Activated CD4-positive, alpha-beta T cell treated with anti-CD3 and anti-CD28 coated beads, Interleukin-10, Interleukin-2, amounts not matched to agents 100 ng/mL and 50 ng/mL, durations not matched to agents 16 hours and 8 hours (primary cell): ENCODE results near the gene ARFGAP3.

ENCODE experiments used
- DNase-seq: peaks from one replicate; pipeline ENCODE4 v3.0.0-alpha.2; 2020

ARFGAP3 gene, protein sequence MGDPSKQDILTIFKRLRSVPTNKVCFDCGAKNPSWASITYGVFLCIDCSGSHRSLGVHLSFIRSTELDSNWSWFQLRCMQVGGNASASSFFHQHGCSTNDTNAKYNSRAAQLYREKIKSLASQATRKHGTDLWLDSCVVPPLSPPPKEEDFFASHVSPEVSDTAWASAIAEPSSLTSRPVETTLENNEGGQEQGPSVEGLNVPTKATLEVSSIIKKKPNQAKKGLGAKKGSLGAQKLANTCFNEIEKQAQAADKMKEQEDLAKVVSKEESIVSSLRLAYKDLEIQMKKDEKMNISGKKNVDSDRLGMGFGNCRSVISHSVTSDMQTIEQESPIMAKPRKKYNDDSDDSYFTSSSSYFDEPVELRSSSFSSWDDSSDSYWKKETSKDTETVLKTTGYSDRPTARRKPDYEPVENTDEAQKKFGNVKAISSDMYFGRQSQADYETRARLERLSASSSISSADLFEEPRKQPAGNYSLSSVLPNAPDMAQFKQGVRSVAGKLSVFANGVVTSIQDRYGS

DNA sequence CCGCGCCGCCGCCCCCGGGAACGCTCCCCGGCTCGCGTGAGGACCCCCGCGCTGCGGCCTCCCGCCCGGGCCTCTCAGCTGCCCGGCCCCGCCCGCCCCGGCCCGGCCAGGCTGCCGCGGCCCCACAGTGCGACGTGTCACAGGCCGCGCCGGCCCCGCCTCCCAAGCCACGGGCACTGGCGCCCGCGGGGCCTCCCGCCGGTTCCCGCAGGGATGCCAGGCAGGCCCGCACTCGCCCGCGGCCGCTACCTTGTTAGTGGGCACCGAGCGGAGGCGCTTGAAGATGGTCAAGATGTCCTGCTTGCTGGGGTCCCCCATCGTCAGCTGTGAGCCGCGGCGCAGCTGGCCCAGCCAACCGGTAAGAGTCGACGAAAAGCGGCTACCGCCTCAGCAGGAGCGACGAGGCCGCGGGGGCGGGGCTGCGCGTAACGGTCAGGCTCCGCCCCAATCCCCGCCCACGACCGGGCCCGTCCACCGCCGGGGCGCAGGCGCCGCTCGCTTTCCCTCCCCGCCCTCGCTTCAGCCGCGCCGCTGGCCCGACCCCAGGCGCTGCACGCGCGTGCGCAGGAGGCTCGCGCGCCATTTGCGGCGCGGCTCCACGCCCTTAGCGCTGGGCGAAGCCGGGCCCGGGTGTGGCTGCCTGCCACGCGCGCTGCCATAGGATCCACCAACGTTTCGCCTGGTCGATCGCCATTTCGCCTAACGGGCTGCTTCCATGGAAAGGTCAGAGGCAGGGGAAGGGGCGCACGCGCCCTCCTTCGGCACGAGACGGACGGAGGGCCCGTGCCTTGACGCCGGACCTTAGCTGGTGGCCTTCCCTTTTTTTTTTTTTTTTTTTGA, at the start of gene ARFGAP3:
ARFGAP3 (minus strand) TSS at position 409 of the 840 bp plus-strand sequence; CDS start at position 318, 91 bp downstream.
- peak; percentile 95 for DNase-seq

DNA sequence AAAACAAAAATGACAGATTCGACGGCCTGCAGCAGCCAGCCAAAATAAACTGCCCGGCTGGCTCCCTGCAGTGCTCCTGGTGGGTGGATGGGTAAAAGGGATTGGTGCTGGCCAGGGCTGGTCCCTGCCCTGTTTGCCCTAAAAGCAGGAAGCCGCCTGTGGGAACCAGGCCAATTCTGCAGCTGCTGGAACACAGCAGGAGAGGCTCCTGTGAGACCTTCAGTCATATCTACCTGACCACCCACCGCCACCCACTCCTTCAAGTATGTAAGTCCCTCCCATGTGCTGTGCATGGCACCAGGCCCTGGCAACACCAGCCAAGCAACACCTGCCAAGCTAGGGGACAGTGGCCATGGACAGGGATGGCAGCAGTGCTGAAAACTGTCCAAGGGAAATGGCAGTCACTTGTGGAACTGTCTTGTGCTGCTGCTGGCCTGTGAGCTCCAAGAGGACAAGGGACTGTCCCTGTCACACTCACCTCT, 48.7 kb upstream of the ARFGAP3 start:
- DNase-seq, result no peak

DNA sequence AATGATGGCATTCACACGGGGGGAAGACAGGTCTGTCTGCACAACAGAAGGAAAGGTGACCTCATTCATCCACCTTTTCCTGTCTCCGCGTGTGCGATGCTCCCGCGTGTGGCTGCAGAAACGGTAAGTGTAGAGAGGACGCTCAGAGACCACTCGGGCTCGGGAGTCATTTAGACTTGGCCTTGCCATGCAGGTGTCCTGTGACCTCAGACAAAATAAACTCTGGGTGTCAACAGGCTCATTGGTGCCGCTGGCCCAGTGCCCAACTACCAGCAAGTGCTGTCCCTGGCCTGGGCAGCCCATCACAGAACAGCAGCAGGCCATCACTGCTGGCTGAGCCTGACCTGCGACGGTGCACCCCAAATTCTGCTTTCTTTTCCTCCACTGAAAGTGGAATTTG, 48.1 kb upstream of the ARFGAP3 start:
- no peak for DNase-seq

DNA sequence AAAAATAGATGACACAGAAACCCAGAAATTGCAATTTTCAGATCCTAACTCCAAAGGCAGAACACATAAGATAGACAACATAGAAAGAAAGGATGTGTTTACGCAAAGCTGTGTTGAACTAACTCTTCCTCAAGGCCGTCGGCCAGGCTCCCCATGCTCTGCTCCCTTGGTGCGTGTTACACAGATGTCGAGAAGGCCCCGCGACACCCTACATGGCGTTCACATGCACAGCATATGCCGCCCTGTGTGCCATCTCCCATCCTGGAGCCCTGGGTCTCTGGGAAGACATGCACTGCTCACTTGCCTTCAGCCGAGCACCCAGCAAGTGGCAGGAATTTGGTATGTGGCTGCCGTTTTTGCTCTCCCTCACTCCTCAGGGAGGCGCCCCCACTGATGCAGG, 47.0 kb upstream of the ARFGAP3 start:
- DNase-seq, result no peak

DNA sequence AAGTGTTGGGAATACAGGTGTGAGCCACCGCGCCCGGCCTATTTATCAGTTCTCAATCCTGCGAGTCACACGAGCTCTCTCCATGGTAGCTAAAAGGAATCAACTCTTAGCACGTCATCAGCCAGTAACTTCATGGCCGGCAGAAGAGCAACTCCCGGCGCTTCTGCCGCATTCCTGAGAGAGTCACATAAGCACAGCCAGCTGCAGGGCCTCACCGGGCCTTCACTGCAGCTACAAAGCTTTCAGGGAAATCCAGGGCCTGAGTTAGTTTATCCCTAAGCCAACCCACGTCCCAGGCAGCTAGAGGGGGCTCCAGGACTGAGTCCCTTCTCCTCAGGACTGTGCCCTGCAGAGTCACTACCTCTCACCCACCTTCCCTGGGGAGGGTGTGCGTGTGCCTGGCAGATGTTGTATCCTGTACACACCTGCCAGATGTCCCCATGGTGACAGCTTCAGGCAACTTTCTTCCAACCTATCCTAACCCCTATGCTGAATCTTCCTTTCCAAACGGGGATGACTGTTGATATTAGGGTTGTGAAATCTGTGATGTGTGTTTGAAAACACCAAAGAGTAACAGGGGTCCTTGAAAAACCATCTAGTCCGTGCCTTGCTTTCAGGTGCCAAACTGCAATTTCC, 45.9 kb upstream of the ARFGAP3 start:
- DNase-seq, result no peak

DNA sequence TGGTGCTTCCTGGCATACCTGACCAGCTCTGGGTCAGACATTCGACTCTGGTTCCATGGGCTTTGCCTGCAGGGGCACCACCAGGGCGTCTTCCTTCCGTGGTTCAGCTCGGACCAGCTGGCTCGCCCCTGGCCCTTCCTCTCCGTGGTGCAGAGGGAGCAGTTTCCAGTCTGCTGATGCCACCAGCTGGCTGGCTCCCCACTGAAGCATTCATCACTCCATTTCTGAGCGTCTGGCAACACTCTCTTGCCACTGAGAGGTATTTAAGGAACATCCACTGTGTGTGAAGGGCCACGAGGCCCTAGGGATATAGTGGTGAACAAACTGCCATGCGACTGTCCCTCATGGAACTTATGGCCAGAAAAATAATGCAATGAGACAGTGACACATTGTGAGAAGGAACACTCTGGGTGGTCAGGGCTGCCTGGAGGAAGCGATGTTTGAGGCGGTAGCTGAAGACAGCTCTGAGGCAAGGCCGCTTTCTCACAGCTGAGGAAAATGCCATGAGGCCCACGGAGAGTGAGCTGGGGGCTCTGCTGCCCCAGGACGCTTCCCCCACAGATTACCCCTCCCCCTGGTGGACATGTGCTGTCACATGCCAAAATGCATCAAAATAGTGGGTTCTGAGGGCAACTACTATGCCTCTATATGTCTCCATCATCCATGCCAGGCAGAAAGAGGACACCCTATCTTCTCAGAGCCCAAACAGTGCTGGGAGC, 44.9 kb upstream of the ARFGAP3 start:
- DNase-seq, result peak; percentile 8

DNA sequence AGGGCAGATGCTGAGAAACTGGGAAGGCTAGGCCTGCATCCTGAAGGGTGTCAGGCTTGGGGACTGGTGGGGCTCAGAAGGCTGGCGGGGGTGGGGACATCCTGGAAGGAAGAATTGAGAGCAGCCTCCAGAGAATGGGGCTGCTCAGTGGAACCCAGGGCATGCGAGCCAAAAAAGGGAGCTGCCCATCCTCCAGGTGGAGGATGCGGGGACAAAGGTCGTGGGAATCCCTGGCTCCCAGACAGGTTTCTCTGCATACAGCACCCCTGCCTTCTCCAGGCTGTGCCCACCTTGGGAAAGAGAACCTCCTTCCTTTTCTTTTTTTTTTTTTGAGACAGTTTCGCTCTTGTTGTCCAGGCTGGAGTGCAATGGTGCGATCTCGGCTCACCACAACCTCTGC, 40.9 kb upstream of the ARFGAP3 start:
- no peak for DNase-seq

DNA sequence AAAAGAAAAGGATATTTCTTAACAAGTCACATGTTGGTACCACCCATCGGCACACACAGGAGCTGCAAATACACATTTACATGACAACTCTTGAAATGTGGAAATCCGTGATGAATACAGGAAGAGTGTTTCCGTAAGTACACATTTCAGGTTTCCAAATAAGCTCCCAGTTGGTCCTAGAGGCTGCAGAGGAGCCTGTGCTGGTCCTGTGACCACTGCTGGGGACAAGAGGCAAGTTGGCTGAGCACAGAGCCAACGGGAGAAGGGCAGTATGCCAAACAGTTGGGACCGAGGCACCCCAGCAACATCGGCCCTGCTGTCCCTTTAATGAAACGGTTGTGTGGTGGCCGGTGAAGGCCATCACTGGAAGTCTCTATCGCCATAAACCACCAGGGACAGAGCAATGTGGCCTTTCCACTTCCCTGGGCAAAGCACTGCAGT, 38.5 kb upstream of the ARFGAP3 start:
- DNase-seq, result no peak

DNA sequence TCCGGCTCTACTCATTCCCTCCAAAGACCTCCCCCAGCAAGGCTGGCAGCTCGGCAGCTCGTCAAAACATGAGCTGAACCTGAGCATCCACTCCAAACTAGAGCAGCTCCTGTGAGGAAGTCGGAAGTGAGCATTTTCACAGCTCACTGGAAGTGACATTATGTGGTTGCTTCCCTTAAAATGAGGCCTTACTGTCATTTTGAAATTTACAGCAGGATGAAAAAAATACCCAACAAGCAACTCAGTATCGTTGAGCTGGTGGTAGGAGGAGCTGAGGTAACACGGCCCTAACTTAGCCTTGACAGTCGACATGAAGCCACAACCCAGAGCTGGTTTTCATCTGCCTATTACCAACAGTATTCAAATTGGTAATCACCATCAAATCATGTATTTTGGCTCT, 38.0 kb upstream of the ARFGAP3 start:
- peak; percentile 81 for DNase-seq

DNA sequence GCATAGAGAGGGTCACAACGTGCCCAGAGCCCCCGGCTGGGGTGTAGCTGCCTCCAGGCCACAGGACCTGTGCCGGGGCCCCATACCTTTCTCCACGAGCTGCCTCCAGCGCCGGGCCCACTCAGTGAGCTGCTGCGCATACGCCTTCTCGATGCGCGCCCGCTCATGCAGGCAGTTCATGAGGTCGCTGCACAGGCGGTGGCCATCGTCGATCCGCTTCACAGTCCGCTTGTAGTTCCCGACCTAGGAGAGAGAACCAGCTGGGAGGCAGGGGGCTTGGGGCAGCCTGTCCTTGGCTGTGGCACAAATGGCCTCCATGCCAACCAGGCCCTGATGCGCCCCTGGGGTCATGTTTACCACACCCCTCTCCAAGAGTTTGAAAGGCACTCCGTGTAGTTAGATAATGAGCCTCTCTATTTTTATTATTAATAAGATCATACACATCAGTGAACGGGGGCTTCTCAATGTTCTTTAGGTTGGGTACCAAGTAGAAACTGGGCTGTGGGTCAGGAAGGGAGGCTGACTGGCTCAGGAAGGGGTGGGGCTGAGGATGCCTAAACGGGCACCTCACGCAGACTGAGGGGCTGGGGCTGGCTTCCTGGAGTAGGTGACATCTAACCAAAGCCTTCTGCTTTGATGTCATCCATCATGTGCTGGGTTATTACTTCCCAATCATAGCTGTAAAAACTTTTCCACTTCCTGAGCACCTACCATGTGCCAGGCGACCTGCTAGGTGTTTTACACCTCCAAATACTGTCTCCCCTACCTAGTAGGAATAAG, 36.5 kb upstream of the ARFGAP3 start:
- DNase-seq, result peak; percentile 61

DNA sequence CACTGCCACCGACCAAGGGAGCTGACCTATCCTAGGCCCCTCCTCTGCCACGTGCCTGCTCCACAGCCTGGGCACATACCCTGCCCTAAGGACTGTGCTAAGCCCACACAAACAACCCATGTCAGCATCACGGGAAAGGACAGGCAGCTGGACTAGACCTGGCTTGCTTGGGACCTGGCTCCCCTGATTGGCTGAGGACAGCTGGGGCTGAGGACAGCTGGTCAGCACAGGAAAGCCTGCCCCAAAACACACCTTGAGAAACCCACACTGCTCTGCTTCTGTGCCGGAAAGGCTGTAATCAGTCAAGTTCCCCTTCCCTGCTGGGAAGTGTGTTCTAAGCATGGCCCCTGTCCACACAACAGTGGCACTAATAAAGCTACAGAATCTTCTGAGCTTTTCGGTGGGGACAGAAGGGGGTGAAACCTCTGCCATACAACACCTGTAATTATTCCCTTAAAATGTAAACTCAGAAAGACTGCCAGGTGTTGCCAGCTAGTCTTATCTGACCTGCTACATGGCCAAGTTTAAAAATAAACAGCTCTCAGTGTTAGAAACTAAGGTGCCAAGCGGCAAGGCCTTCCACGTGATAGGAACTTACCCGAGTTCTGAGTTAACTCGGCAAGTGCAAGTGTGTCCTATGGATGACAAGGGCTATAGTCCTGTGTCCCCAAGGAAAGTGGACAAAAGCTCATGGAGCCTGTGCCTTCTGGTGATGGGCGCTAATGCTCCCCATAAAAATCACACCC, 35.7 kb upstream of the ARFGAP3 start:
- no peak for DNase-seq

DNA sequence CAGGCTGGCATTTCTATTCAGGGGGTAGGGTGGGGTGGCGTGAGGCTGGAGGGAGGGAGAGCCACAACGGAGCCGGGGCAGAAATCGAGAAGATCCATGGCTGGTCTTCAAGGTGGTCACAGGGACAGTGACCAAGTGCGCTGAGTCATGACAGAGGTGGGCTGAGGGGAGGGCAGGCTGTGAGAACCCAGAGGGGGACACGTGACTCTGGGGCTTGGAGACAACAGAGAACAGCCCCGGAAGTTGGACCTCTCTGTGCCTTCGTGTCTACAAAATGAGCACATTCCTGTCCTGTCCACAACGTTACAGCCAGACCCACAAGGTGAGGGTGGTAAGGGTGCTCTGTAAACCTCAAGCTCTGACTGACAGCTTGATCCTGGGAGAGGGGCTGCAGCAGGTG, 35.1 kb upstream of the ARFGAP3 start:
- no peak for DNase-seq

DNA sequence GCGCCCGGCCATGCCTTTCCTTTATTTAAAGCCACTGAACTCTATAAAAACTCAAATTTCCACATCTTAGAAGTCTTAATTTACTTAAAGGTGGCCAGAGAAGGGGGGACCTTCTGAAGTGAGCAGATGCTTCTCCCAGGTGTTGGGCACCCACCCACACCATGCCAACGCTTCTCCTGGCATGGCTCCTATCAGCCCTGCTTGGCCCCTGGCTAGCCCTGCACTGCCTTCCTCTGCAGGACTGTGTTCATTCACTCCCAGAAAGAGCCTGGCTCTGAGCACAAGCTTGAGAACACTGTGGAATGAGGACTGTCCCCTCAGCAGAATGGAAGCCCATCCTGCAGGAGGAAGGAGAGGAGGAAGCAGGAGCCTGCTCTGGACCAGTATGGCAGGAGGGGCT, 34.6 kb upstream of the ARFGAP3 start:
- no peak for DNase-seq

DNA sequence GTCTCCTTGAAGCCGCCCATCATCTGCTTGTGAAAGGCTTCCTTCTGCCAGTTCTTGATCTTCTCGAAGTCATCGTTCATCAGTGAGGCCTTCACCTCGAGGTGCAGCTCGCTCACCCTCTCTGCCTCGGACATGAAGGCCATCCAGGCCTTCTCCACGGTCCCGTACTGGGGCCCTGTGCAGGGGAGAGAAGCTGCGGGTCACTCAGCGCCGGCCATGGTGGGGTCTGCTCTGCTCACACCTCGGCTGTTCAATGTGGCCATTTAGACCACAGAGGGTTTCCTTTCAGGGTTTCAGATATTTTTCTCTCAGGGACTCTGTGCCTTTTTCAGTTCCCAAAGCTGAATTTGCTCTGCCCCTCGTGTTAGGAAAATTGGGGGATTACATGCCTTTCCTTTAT, 33.9 kb upstream of the ARFGAP3 start:
- no peak for DNase-seq

DNA sequence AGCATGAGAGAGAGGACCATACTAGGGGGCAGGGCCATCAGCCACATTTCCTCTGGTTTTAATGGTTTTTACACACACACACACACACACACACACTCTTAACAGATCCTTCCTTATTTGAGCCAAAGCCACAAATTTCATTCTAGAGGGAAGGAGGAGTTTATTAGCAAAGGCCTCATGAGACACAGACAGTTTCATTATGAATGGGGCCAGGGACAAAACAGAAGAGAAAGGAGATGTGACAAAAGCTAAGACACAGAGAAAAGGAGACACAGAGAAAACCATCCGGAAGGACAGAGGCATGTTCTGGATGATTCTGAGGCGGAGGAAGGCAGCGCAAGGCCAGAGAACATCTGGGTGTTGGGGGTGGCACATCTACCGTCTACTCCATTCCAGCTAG, 32.2 kb upstream of the ARFGAP3 start:
- DNase-seq, result peak; percentile 72

DNA sequence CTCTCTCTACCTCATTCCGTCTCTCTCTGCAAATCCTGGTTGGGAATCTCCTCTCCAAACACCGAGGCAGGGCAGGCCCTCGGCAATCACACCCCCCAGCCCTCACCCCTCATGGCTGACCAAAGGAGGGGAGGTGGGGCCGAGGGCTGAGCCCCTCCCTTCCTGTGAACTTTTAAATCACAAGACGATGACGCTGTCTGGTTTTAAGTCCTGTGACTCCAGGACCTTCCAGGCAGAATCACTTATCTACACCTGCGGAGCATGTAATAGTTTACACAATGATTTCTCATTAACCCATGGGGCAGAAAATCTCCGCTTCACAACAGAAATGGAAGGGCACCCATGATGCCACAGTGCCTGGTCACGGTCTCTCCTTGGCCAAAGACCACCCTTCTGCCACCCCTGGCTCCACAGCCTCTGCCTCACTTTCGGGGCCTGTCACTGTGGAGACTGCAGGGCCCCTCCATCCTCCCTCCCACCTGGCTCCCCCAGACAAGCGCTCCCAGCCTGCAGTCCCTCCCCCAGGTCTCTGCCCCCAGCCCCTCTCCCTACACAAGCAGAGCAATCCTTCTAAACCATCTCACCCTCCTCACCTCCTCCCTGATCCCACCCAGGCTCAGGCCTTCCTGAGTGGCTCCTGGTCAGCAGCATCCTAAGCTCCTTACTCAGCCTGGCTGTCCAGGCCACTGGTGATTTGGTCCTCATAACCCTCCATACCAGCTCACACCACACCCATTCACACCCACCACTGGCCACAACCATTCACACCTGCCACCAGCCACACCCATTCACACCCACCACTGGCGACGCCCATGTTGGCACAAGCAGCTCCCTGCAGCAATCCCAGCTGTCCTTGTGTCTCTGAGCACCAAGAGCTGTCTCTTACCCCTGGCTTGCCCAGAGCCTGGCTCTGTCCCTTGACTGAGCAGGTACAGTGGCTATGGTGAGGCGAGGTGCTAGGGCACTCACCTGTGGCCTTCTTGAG, 30.7 kb upstream of the ARFGAP3 start:
- peak; percentile 11 for DNase-seq

DNA sequence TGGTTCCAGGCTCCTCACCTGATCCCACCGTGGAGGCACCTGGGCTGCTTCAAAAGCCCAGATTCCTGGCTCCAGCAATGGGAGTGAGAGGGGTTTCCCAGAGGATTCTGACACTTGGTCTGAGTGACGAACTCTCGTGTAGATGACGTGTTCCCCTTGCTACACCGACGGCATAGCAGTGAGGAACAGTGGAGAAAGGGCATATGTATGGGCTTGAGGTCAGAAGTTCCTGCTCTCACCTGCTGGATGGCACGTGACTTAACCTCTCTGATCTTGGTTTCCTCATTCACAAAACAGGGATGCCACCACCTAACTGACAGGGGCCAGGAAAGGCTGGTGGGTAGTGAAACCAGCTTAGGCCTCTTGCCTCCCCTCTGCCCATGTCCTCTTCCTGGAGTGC, 30.0 kb upstream of the ARFGAP3 start:
- DNase-seq, result no peak

DNA sequence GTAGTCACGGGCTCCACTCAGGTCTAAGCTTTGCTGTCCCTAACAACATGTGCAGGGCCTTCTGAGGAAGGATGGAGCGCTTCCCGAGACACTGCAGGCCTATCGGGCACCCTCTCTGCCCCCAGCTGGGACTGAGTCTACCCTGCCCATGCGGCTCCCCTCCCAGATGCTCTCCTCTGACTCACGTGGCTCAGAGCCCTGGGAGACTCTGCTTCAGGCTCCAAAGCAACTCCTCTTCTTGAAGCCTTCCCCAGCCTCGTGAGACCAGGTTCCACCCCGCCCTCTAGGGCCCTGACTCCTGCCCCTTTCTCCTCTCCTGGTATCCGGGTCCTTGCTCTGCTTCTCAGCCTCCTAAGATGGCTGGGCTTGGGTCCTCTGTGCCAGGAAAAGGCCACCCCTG, 28.4 kb upstream of the ARFGAP3 start:
- DNase-seq, result no peak

DNA sequence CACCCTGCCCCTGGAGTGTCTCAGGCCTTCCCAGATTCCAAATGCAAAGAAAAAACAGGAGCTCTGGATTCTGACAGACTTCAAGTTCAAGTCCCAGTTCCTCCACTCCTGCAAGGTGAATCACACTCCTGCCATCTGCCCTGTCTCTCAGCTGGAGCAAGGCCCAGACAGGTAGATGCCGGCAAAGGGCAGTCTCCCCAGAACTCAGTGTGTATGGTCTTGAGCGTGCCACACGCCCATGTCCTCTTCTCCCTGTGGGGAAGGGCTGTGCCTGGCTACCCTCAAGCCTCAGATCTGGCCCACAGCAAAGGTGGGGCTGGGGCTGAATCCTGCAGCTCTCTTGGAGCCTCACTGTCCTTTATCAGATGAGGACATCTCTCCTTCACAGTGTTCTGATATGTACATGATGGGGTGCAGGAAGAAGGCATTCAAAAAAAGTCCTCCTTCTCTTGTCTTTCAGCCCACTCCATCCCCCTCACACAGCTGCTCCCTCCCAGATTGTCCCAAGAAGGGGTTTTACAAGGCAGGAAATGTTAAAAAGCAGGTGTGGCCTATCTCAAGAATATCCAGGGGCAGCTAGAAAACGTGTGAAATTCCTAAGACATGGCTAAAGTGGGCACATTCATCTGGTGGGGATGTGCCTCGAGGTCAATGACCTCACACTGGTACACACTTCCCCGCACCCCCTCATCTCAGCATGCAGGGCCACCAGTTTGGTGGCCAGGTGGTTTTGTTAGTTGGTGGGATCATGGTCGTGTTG, 27.7 kb upstream of the ARFGAP3 start:
- no peak for DNase-seq
